Stimulated activated naive CD8-positive, alpha-beta T cell treated with anti-CD3 and anti-CD28 coated beads, Interleukin-15, amount 100 ng/mL, for 72 hours (primary cell): ENCODE measurements around the gene MRAS.

Source experiments
- ATAC-seq: fragments of 150-1000 bp; cut with Tn5 transposase; 2 replicates; pipeline ENCODE4 v1.10.0; 2021; ENCODE audit warnings: mild to moderate bottlenecking, moderate library complexity
- DNase-seq, 2 donors: peaks; one replicate each; pipeline ENCODE4 v3.0.0; 2021 to 2022
- H3K27ac Mint-ChIP-seq, 2 donors: one replicate each; pipeline ENCODE4 v1.8.0; 2022; ENCODE audit warnings: mild to moderate bottlenecking in 2 of 2, mixed read lengths in 2 of 2, moderate library complexity in 2 of 2
- H3K27me3 Mint-ChIP-seq: one replicate; pipeline ENCODE4 v1.8.0; 2022; ENCODE audit warnings: mixed read lengths
- H3K4me1 Mint-ChIP-seq: one replicate; pipeline ENCODE4 v1.8.0; 2022; ENCODE audit warnings: mild to moderate bottlenecking, mixed read lengths
- H3K4me3 Mint-ChIP-seq, 2 donors: one replicate each; pipeline ENCODE4 v1.8.0; 2022; ENCODE audit warnings: mild to moderate bottlenecking in 2 of 2, mixed read lengths in 2 of 2, moderate library complexity in 1 of 2
- H3K9me3 Mint-ChIP-seq, 2 donors: one replicate each; pipeline ENCODE4 v1.8.0; 2022; ENCODE audit warnings: mixed read lengths in 2 of 2

MRAS gene

DNA sequence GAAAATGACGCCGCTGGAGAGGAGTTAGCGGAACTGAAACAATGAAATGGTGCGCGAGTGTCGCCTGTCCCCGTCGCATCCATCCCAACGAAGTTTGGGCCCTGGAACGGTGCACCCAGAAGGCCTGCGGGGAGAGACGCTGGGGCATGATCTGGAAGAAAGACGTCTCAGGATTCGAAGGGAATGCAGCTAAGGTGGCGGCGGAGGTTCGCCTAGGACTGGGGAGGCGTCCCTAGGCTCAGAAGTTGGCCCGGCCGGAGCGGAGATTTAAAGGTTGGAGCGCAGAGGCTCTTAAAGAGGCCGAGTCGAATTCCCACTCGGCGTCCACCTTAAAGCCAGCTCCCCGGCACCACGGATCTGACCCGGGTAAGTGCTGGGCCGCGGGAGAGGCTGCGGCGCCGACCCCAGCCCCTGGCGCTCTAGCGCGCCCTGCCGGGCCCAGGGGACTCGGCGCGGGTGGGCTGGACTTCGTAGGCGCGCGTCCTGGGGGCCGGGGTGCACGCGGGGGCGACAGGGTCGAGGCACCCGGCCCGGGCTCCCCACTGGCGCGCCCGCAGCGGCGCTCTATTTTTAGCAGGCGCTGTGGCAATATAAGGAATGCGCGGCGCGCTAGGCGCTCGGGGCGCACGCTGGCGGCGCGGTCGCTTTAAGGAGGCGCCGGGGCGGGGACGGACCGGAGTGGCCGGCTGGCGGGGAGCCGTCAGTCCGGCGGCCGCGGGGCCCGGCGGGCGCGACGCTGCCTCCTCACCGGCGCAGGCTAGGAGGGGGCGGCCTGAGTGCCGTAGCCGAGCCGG, at the start of gene MRAS:
Gene MRAS (plus strand): TSS at position 620 of the 794 bp plus-strand sequence. CDS start 24,305 bp downstream, outside the sequence.
- peak within 1 kb of the TSS in 1 of 2 donors; percentile 84 for H3K27ac Mint-ChIP-seq
- no peaks in the 10 kb centered on the region for H3K9me3 Mint-ChIP-seq
- DNase-seq (peak; percentile 31 to 49), ATAC-seq (peak; percentile 78)
- peaks cover 12% of the 10 kb centered on the region for H3K4me1 Mint-ChIP-seq
- peaks cover 53% of the 10 kb centered on the region for H3K27me3 Mint-ChIP-seq
- H3K4me3 Mint-ChIP-seq = peak within 1 kb of the TSS; percentile 94

DNA sequence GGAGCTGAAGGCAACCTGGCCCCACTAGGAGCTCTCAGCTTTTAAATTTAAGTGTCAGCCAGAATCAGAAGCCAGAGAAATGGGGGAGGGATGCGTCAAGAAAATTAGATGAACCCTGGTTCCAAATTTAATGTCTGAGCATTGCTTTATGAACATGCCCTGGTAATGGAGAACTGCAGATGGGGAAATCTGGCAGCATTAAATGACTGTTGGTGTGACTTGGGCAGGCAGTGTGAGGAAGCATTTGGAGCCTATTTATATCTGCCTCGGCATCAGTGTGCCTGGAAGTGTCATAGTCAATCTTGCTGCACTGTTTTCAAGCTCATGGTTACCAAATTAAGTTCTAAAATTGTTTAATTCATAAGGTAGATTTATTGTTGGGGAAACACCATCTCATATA, 47.7 kb upstream of the MRAS start:
- Mint-ChIP-seq H3K4me1 (peaks cover 20% of the 10 kb centered on the region), H3K27me3 (no peaks in the 10 kb centered on the region), H3K27ac (no peak overlapping the region), H3K4me3 (no peak overlapping the region), H3K9me3 (no peaks in the 10 kb centered on the region)
- DNase-seq = no peak
- ATAC-seq = no peak

DNA sequence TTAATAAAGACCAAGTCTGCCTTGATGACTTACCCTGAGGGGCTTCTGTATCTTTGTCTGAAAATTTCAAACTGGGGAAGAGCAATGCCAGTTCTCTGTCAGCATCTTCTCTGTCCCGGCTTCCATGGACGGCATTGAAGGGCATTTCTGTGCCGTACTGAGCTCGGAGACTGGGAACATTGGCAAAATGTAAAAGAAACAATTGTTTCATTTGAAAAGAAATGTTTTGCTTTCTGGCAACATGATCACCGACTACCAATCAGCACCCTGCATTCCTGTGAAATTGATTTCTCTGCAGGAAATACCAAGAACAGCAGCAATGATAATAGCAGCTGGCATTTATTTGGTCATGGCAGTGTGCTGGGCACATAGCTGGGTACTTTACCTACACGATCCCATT, 44.9 kb upstream of the MRAS start:
- H3K4me1 Mint-ChIP-seq = no peaks in the 10 kb centered on the region

DNA sequence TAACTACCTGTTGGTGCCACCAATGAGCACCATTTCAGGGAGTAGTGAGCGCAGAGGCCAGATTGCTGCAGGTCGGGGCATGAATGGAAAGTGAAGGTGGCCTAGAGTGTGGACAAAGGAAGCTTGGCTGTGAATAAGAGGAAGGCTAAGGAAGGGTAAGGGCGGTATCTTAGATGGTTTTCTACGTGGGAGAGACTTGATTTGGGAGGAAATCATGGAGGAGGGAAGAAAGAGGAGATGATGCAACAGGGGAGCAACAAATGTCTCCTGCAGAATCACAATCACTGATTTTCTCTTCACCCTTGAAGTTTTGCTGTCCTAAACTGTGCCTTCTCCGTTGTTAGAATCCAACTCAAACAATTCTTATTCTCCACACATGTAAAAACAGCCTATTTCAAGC, 40.5 kb upstream of the MRAS start:
- ATAC-seq (no peak), DNase-seq (no peak)
- H3K4me1 Mint-ChIP-seq = no peaks in the 10 kb centered on the region
- peak overlapping the region; percentile 2 to 87 for H3K27ac Mint-ChIP-seq
- H3K4me3 Mint-ChIP-seq = no peak overlapping the region
- H3K27me3 Mint-ChIP-seq = peaks cover 16% of the 10 kb centered on the region
- peaks cover 36 to 41% of the 10 kb centered on the region in 2 donors for H3K9me3 Mint-ChIP-seq

More for the DNA sequence above, 44.9 kb upstream of the MRAS start:
- no peak for ATAC-seq
- no peak overlapping the region for H3K27ac Mint-ChIP-seq
- no peak for DNase-seq
- no peaks in the 10 kb centered on the region for H3K27me3 Mint-ChIP-seq
- peaks cover 13 to 20% of the 10 kb centered on the region in 2 donors for H3K9me3 Mint-ChIP-seq
- no peak overlapping the region for H3K4me3 Mint-ChIP-seq

DNA sequence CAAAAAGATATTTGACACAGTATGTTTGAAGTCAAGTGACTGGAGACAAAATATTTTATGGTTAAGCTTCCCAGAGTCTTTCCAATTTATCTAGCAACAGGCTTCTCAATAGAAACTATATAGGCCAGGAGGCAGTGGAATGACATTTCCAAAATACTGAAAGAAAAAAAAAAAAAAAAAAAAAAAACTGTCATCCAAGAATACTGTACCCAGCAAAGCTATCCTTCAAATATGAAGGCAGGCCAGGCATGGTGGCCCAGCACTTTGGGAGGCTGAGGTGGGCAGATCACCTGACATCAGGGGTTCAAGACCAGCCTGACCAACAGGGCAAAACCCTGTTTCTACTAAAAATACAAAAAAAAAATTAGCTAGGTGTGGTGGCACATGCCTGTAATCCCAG, 39.6 kb upstream of the MRAS start:
- Mint-ChIP-seq H3K9me3 (peaks cover 36 to 41% of the 10 kb centered on the region in 2 donors), H3K4me3 (no peak overlapping the region), H3K27ac (no peak overlapping the region), H3K27me3 (peaks cover 16% of the 10 kb centered on the region), H3K4me1 (no peaks in the 10 kb centered on the region)
- no peak for ATAC-seq
- no peak for DNase-seq

DNA sequence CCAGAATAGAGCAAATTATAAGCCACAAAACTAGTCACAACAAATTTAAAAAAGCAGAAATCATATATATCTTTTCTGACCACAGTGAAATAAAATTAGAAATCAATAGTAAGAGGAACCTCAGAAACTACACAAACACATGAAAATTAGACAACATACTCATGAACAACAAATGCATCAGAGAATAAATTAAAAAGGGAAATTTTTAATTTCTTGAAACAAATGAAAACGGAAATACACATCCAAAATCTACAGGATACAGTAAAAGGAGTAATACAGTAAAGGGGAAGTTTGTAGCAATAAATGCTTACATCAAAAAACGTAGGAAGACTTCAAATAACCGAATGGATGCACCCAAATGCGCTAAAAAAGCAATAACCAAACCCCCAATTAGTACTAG, 37.9 kb upstream of the MRAS start:
- H3K27ac Mint-ChIP-seq = no peak overlapping the region
- H3K4me1 Mint-ChIP-seq = no peaks in the 10 kb centered on the region
- peaks cover 36 to 41% of the 10 kb centered on the region in 2 donors for H3K9me3 Mint-ChIP-seq
- ATAC-seq (no peak), DNase-seq (no peak)
- peaks cover 16% of the 10 kb centered on the region for H3K27me3 Mint-ChIP-seq
- no peak overlapping the region for H3K4me3 Mint-ChIP-seq

DNA sequence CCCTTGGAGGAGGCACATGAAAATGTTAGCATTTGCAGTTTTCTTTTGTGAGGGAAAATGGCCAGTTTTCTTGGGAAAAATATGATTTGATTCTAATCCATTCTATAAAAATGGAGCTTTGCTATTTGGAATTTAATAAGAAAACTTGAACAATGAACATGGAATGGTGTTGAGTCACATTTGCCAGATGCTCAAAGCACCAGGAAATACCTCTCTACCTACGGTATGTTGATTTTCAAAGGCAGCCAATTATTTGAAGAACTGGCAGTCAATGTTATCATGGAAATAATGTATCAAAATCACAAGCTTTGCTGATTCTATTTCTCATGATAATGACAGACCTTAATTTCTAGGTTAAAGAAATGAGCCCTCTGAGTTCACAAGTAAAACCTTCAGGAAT, 33.6 kb upstream of the MRAS start:
- H3K27ac Mint-ChIP-seq = no peak overlapping the region
- H3K4me1 Mint-ChIP-seq = no peaks in the 10 kb centered on the region
- H3K9me3 Mint-ChIP-seq = peaks cover 20% of the 10 kb centered on the region in 2 donors
- peaks cover 16% of the 10 kb centered on the region for H3K27me3 Mint-ChIP-seq
- DNase-seq (no peak), ATAC-seq (no peak)
- H3K4me3 Mint-ChIP-seq = no peak overlapping the region

DNA sequence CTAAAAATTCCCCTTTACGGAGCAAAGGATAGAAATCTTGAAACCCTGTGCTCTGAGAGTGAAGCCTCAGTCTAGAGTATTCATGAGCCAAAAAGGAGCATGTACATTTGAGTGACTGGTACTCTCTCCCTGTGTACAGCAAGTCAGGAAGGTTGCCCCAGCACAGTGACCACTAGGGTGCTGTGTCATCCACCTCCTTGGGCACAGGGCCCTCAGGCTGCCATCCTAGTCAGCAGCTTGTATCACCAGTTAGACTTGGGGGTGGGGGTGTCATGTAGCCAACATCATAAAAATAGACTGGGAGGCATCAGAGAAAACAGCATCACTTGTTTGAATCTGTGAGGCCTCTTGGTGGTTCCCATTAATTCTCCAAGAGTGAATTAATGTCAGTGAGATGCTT, 30.7 kb upstream of the MRAS start:
- Mint-ChIP-seq H3K27ac (no peak overlapping the region), H3K4me1 (peaks cover 7% of the 10 kb centered on the region), H3K9me3 (peaks cover under 1 to 2% of the 10 kb centered on the region in 2 donors), H3K27me3 (peaks cover 1% of the 10 kb centered on the region), H3K4me3 (no peak overlapping the region)
- DNase-seq = no peak
- ATAC-seq = no peak

DNA sequence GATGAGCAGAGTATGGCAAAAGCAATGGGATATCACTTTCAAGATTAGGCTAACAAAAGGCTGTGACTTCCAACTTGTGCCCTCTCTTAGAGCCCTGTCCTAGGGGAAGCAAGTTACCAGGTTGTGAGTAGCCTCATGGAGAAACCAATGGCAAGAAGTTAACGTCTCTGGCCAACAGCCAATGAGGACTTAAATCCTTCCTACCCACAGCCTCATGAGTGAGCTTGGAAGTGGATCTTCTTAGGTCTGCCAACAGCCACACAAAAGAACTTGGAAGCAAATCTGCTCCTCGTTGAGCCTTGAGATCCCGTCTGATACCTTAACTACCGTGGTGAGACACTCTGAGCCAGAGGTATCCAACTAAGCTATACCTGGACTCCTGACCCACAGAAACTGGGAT, 24.4 kb upstream of the MRAS start:
- Mint-ChIP-seq H3K4me1 (peaks cover 32% of the 10 kb centered on the region), H3K27ac (no peak overlapping the region), H3K4me3 (no peak overlapping the region), H3K27me3 (no peaks in the 10 kb centered on the region), H3K9me3 (no peaks in the 10 kb centered on the region)
- ATAC-seq = no peak
- no peak for DNase-seq

DNA sequence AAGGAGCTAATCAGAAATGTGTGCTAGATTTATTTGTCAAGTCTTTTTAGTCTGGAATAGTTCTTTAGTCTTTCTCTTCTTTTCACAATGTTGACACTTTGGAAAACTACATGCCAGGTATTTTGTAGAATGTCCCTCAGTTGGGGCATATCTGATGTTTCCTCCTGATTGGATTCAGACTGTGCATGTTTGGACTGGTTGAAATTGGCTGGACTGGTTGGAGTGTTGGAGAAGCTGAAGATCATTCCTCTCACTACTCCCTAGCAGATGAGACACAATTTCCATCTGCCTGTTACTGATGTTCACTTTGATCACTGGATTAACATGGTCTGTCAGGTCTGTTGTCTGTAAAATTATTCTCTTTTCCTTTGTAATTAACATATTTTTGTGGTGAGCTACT, 22.4 kb upstream of the MRAS start:
- DNase-seq (no peak), ATAC-seq (no peak)
- no peak overlapping the region for H3K4me3 Mint-ChIP-seq
- no peaks in the 10 kb centered on the region for H3K27me3 Mint-ChIP-seq
- peaks cover 43% of the 10 kb centered on the region for H3K4me1 Mint-ChIP-seq
- H3K27ac Mint-ChIP-seq = no peak overlapping the region
- H3K9me3 Mint-ChIP-seq = no peaks in the 10 kb centered on the region

DNA sequence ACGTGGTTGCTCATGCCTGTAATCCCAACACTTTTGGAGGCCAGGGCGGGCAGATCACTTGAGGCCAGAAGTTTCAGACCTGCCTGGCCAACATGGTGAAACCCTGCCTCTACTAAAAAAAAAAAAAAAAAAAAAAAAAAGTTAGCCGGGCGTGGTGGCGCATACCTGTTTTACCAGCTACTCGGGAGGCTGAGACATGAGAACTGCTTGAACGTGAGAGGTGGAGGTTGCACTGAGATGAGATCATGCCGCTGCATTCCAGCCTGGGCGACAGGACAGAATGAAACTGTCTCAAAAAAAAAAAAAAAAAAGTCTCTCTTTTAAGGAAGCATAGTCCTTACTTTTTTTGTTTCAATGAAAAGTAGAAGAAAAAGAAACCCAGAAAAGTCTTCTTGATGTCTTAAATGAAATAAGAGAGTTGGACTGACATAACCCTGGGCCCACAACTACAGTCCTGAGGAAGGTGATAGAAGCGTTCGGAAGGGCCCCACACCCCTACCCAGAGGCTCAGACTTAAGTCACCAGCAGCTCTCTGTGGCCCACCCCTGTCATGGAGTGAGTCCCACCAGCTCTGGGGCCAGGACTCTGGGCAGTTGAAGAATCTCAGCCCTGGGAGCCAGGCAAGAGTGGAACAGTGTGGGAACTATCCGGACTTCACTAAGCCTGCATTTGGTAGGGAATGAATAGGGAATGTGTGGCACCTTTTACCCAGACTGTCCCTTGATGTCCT, 21.3 kb upstream of the MRAS start:
- peaks cover 50% of the 10 kb centered on the region for H3K4me1 Mint-ChIP-seq
- DNase-seq = no peak
- no peaks in the 10 kb centered on the region for H3K9me3 Mint-ChIP-seq
- H3K27ac Mint-ChIP-seq = no peak overlapping the region
- no peak overlapping the region for H3K4me3 Mint-ChIP-seq
- no peaks in the 10 kb centered on the region for H3K27me3 Mint-ChIP-seq
- no peak for ATAC-seq

DNA sequence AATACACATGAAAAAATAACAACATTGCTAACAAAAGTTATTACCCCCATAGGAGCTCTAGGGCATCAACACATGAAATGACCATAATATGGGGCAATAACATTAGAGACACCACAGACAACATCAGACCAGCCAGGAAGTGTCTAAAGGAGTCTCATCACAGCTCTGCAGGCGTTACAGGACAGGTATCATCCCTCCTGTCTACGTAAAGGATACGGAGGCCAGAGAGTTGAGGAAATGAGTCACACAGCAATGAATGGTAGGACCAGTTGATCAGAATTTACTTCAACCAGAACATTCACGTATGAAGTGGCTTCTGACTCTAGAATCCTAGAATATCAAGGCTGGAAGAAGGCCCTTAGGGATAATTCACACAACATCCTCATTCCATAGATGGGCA, 20.5 kb upstream of the MRAS start:
- Mint-ChIP-seq H3K27ac (peak overlapping the region in 1 of 2 donors; percentile 59), H3K4me1 (peaks cover 50% of the 10 kb centered on the region)

DNA sequence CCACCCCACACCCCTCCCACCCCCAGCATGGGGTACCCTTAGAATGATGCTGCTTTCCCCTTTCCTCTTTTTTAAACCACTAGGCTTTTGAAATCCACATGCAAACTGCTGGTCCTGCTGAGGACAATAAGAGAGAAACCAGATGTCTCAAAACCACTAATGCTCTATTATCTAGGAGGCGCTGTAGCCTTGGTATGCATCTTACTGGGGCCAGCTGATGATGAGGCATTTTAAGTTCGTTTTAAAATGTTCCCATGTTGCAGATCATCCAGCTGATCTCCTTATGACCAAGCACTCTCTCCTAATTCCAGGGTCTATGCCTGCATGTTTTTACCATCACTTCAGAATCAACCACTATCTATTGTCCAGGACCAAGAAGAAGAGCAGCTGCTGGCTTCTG, 20.0 kb upstream of the MRAS start:
- no peaks in the 10 kb centered on the region for H3K27me3 Mint-ChIP-seq
- peaks cover 50% of the 10 kb centered on the region for H3K4me1 Mint-ChIP-seq
- no peak overlapping the region for H3K27ac Mint-ChIP-seq
- peak overlapping the region in 1 of 2 donors; percentile 89 for H3K4me3 Mint-ChIP-seq
- DNase-seq = no peak
- H3K9me3 Mint-ChIP-seq = no peaks in the 10 kb centered on the region
- ATAC-seq = no peak

More for the DNA sequence above, 20.5 kb upstream of the MRAS start:
- no peak for ATAC-seq
- no peak for DNase-seq
- H3K27me3 Mint-ChIP-seq = no peaks in the 10 kb centered on the region
- no peaks in the 10 kb centered on the region for H3K9me3 Mint-ChIP-seq
- peak overlapping the region in 1 of 2 donors; percentile 19 for H3K4me3 Mint-ChIP-seq

DNA sequence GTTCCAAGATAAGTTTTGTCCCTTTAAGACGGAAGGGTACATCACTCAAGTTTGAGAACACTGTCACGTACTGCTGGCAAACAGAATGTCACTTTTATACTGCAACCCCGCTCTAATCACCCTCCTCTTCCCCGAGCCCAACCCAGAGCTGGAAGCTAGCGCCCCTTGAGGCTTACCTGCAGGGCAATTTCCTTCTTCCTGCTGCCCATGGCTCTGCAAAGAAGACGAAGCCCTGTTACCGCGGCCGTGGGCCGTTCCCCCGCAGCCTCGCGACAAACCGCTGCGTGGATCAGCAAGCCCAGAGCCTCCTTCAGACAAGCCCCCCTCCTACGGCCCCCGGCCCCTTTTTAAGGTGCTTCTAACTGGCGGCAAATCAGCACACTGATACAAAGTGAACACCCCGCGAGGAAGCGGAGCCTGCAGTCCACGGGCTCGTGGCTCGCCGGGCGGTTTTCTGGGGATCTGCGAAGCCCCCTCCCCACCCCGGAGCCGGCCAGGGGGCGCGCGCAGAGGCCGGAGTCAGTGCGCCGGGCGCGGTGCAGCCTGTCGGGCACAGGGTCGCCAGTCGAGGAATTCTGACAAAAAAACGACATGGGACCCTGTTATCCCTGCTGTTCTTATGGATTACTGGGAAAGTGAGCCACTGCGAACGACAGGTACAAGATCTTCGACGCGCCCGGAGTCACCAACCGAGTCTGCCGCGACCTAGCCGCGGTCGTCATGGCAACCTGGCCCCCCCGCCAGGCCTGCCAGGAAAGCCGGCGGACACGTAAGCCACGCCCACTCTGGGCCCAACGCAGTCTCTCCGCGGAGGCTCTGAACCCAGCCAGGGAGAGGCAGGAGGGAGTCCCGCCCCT, 19.0 kb upstream of the MRAS start, which contains the start of gene NME9:
Gene NME9 (minus strand): TSS at position 725 of the 857 bp plus-strand sequence. CDS start 516 bp downstream, at position 209.
- ATAC-seq = peak; percentile 89
- Mint-ChIP-seq H3K27ac (peak within 1 kb of the TSS; percentile 82 to 94), H3K27me3 (no peaks in the 10 kb centered on the region), H3K4me1 (peaks cover 46% of the 10 kb centered on the region), H3K4me3 (peak within 1 kb of the TSS; percentile 89 to 92), H3K9me3 (no peaks in the 10 kb centered on the region)
- peak; percentile 86 to 90 for DNase-seq

DNA sequence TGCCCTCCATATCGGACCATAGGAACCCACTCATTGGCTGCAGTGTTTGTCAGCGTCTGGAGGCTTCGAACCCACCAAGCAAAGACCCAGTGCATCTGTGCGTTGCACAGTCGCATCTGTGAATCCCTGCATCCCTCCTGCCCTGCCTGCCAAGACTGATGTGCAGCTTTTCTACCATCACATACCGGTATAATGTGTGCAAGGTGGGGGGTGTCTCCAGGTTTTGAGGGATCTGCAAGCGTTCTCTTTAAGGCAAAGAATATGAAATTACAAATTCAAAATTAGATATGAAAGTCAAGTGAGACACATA, 18.4 kb upstream of the MRAS start:
- H3K4me3 Mint-ChIP-seq = peak overlapping the region; percentile 89 to 92
- no peak for ATAC-seq
- H3K9me3 Mint-ChIP-seq = no peaks in the 10 kb centered on the region
- no peak for DNase-seq
- no peaks in the 10 kb centered on the region for H3K27me3 Mint-ChIP-seq
- H3K4me1 Mint-ChIP-seq = peaks cover 41% of the 10 kb centered on the region
- peak overlapping the region; percentile 82 to 94 for H3K27ac Mint-ChIP-seq
